ENCODE measurements around the gene DCLK2.

The DCLK2 gene

GRCh38 chr4:150117094-150117493 is 38.8 kb downstream of the DCLK2 start:
- Histone ChIP-seq H3K9me3 (ENCODE audit: control insufficient read depth, insufficient read depth, low read depth, low read length) (no peaks in the 10 kb centered on the region), H3K4me3 (ENCODE audit: low read depth, low read length) (no peak overlapping the region), H3K36me3 (ENCODE audit: control insufficient read depth in 2 of 2, insufficient read depth in 1 of 2, low read length in 2 of 2) (no peaks in the 10 kb centered on the region), H3K4me1 (ENCODE audit: control insufficient read depth, insufficient read depth, low read length) (0 out of 2 replicates have a peak, but pooled peaks cover 3% of the 10 kb centered on the region), H3K27ac (ENCODE audit: extremely low read depth, low read depth, low read length) (no peak overlapping the region)
- TF ChIP-seq BCL6B (tag by site-specific recombination; IDR thresholded peaks at IDR 0.05) = no peak
- TF ChIP-seq YY2 (tag by site-specific recombination; IDR thresholded peaks at IDR 0.05) = no peak
- no peak for TF ChIP-seq ZNF132 (tag by site-specific recombination; IDR thresholded peaks at IDR 0.05; ENCODE audit: borderline replicate concordance)
- TF ChIP-seq REST (tag by site-specific recombination; IDR thresholded peaks at IDR 0.05) = no peak
- no peak for TF ChIP-seq ZNF37A (tag by site-specific recombination; IDR thresholded peaks at IDR 0.05)
- no peak for TF ChIP-seq ZNF776 (tag by site-specific recombination; IDR thresholded peaks at IDR 0.05; ENCODE audit: borderline replicate concordance)
- TF ChIP-seq ZNF560 (tag by site-specific recombination; IDR thresholded peaks at IDR 0.05; ENCODE audit: borderline replicate concordance) = no peak
- TF ChIP-seq ZBTB7A (tag by site-specific recombination; IDR thresholded peaks at IDR 0.05; ENCODE audit: low read depth) = no peak
- no peak for TF ChIP-seq PATZ1 (tag by site-specific recombination; IDR thresholded peaks at IDR 0.05)
- no peak for TF ChIP-seq ZSCAN23 (tag by site-specific recombination; IDR thresholded peaks at IDR 0.05)
- no peak for TF ChIP-seq ZNF404 (tag by site-specific recombination; IDR thresholded peaks at IDR 0.05)
- no peak for TF ChIP-seq ZNF175 (tag by site-specific recombination; IDR thresholded peaks at IDR 0.05)
- TF ChIP-seq ZFHX2 (tag by site-specific recombination; conservative IDR thresholded peaks at IDR 0.05) = no peak
- POLR2A ChIA-PET = no interaction called here
- CTCF ChIA-PET = no interaction called here

GRCh38 chr4:150117629-150118028 is 39.4 kb downstream of the DCLK2 start:
- Histone ChIP-seq H3K9me3 (ENCODE audit: control insufficient read depth, insufficient read depth, low read depth, low read length) (no peaks in the 10 kb centered on the region), H3K36me3 (ENCODE audit: control insufficient read depth in 2 of 2, insufficient read depth in 1 of 2, low read length in 2 of 2) (no peaks in the 10 kb centered on the region), H3K4me1 (ENCODE audit: control insufficient read depth, insufficient read depth, low read length) (0 out of 2 replicates have a peak, but pooled peaks cover 3% of the 10 kb centered on the region), H3K4me3 (ENCODE audit: low read depth, low read length) (no peak overlapping the region), H3K27ac (ENCODE audit: extremely low read depth, low read depth, low read length) (no peak overlapping the region)
- ChIA-PET POLR2A (no interaction called here), CTCF (no interaction called here)
- TF ChIP-seq ZSCAN4 (tag by site-specific recombination; IDR thresholded peaks at IDR 0.05) (no peak), ZNF580 (tag by site-specific recombination; IDR thresholded peaks at IDR 0.05) (no peak), ZNF138 (tag by site-specific recombination; IDR thresholded peaks at IDR 0.05; ENCODE audit: borderline replicate concordance) (no peak), ZNF416 (tag by site-specific recombination; IDR thresholded peaks at IDR 0.05) (no peak), PATZ1 (tag by site-specific recombination; IDR thresholded peaks at IDR 0.05) (no peak), SETDB1 (IDR thresholded peaks at IDR 0.05; ENCODE audit: insufficient read length, low read length) (no peak), SP7 (tag by site-specific recombination; IDR thresholded peaks at IDR 0.05) (no peak), ZNF549 (tag by site-specific recombination; IDR thresholded peaks at IDR 0.05) (no peak), MZF1 (tag by site-specific recombination; IDR thresholded peaks at IDR 0.05; ENCODE audit: borderline replicate concordance) (no peak), ZFHX2 (tag by site-specific recombination; conservative IDR thresholded peaks at IDR 0.05) (no peak), HIC1 (tag by site-specific recombination; IDR thresholded peaks at IDR 0.05) (no peak), ZNF830 (tag by site-specific recombination; IDR thresholded peaks at IDR 0.05; ENCODE audit: low read depth) (no peak)
